Psoas muscle (tissue), 8 donors: Measurements from ENCODE around the gene PUS7. TPM values are rescaled to one million over a fixed set of nuclear protein-coding genes. Genes with fewer than 3 reads are reported as not detected.
"Not testable (repeated sequence)": the region's sequence is repeated elsewhere in the genome, so short reads cannot be mapped to it uniquely, and the experiment has no call there.

Experiments used
- ATAC-seq, 4 donors: fragments of 200-7000 bp; cut with Tn5 transposase; one replicate each; pipeline ENCODE4 v1.9.1; 2020; ENCODE audit warnings: moderate library complexity in 3 of 4, mild to moderate bottlenecking in 2 of 4
- DNase-seq, 2 donors: peaks; one replicate each; pipeline ENCODE4 v3.0.0-alpha.2; 2020
- H3K27ac ChIP-seq: fragments of 200-600 bp; one replicate; pipeline ENCODE4 v1.8.0; 2022
- H3K27me3 ChIP-seq, 3 donors: fragments of 200-600 bp in 1 of 3; one replicate each; pipeline versions ENCODE4 v1.6.1 to v1.8.0; 2013 to 2022; ENCODE audit warnings: low read length in 2 of 3, mild to moderate bottlenecking in 2 of 3, moderate library complexity in 1 of 3; ENCODE audit not compliant: insufficient read depth in 3 of 3
- H3K36me3 ChIP-seq, 2 donors: fragments of 200-600 bp in 1 of 2; one replicate each; pipeline versions ENCODE4 v1.6.1 to v1.8.0; 2013 to 2022; ENCODE audit warnings: low read depth in 1 of 2, mild to moderate bottlenecking in 1 of 2, moderate library complexity in 1 of 2; ENCODE audit not compliant: insufficient read depth in 1 of 2
- H3K4me1 ChIP-seq: fragments of 200-600 bp; one replicate; pipeline ENCODE4 v1.8.0; 2022
- H3K4me3 ChIP-seq: fragments of 200-600 bp; one replicate; pipeline ENCODE4 v1.8.0; 2022; ENCODE audit warnings: mild to moderate bottlenecking
- H3K9me3 ChIP-seq: fragments of 200-600 bp; one replicate; pipeline ENCODE4 v1.8.0; 2022
- CTCF ChIP-seq: fragments of 200-600 bp; IDR thresholded peaks from one replicate; pipeline ENCODE4 v1.8.0; 2022; ENCODE audit warnings: antibody characterized with exemption
- WGBS, 3 donors: extraction: QIAGEN DNeasy Blood & Tissue Kit; methylation state at CpG; one replicate each; pipeline versions ENCODE4 v1.1.6 to v1.1.7; 2013; 5-methylcytosine and 5-hydroxymethylcytosine counted together
- intact Hi-C, 2 donors: fragments of 100-400 bp; cut with DNase I; formaldehyde crosslinking; loops; one replicate each; pipeline versions ENCODE4 v1.11.0 to v1.14.2; 2022
- polyA plus RNA-seq, 3 donors: library from polyadenylated mRNA; stranded (reverse); fragments of 200-250 nt; gene quantifications; one replicate each; pipeline ENCODE4 v1.2.3, GENCODE V29; 2013
- total RNA-seq, 4 donors: library from RNA; stranded (reverse); fragmentation: NEBNext Ultra II Directional in 2 of 4; extraction: Animal tissue kit (Norgen Biotek cat#: 25700) in 2 of 4; gene quantifications; one replicate each; pipeline versions ENCODE4 v1.2.1 to v1.2.4, GENCODE V29; 2021 to 2023
- donor health status: healthy with polysubstance abuse.
- donor health status: DM: no; HTN: no; CAD: no; lungs with moderate emphysema.
- donor health status: Bipolar disorder and iron deficiency.
- donor health status: healthy.
- donor health status: DM: yes; HTN: yes; CAD: no.
- donor health status: DM: no; HTN: no; CAD: no.
- donor health status: DM: no; HTN: no; CAD: no.
- donor health status: DM: yes; HTN: yes; CAD: no.

PUS7 gene
- total and polyA plus RNA-seq, 7 donors: 5.7 to 19.7 (median 11.9) TPM

- H3K9me3 ChIP-seq: no peaks in the 10 kb centered on the region
- no peak overlapping the region for H3K4me3 ChIP-seq
- no peak for TF ChIP-seq CTCF
- no peak for DNase-seq
- no peaks in the 10 kb centered on the region for H3K27me3 ChIP-seq
- no peaks in the 10 kb centered on the region for H3K4me1 ChIP-seq
- WGBS, 3 donors: 58 to 61% (median 60%) methylated on average over 2 of the region's 2 CpGs
- peaks cover 6 to 35% of the 10 kb centered on the region in 2 donors for H3K36me3 ChIP-seq
- no peak overlapping the region for H3K27ac ChIP-seq
- intact Hi-C loops: no loop called here
- ATAC-seq: no peak
Measured at GRCh38 chr7:105454921-105455320, 67.2 kb downstream of the PUS7 start.

GRCh38 chr7:105454095-105454747 is 67.8 kb downstream of the PUS7 start:
- H3K4me1 ChIP-seq: no peaks in the 10 kb centered on the region

DNA sequence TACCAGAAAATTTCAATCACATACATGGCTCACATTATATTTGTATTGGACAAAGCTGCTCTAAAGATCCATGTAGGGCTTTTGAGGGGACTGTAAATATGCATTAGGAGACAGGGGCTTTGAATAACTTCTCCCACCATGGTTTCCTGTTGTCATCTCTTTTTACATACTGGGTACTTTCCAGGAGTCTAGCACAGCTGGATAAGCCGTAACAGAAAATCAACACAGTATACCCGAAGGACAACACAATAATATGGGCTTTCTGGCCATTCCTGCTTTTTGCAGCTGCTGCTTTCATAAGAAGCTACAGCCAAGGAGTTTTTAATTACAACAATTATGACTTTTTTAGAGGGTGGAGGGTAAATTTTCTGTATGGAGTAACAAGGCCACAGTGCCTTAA is 70.0 kb downstream of the PUS7 start:
- WGBS, 3 donors: 28 to 45% (median 39%) methylated on average over 2 of the region's 2 CpGs
- no peak for TF ChIP-seq CTCF
- Histone ChIP-seq H3K27me3 (no peaks in the 10 kb centered on the region), H3K4me3 (no peak overlapping the region), H3K36me3 (peaks cover 0 to 15% of the 10 kb centered on the region in 2 donors), H3K4me1 (no peaks in the 10 kb centered on the region), H3K9me3 (no peaks in the 10 kb centered on the region), H3K27ac (no peak overlapping the region)
- intact Hi-C loops: no loop called here
- no peak for DNase-seq
- ATAC-seq: no peak

More at GRCh38 chr7:105454095-105454747, 67.8 kb downstream of the PUS7 start:
- Histone ChIP-seq H3K27ac (no peak overlapping the region), H3K27me3 (no peaks in the 10 kb centered on the region), H3K4me3 (no peak overlapping the region), H3K36me3 (peaks cover 6 to 30% of the 10 kb centered on the region in 2 donors), H3K9me3 (no peaks in the 10 kb centered on the region)
- ATAC-seq: no peak
- 43 to 47% (median 46%) methylated on average over 3 of the region's 3 CpGs for WGBS, 3 donors
- TF ChIP-seq CTCF: no peak
- intact Hi-C loops: no loop called here
- no peak for DNase-seq

DNA sequence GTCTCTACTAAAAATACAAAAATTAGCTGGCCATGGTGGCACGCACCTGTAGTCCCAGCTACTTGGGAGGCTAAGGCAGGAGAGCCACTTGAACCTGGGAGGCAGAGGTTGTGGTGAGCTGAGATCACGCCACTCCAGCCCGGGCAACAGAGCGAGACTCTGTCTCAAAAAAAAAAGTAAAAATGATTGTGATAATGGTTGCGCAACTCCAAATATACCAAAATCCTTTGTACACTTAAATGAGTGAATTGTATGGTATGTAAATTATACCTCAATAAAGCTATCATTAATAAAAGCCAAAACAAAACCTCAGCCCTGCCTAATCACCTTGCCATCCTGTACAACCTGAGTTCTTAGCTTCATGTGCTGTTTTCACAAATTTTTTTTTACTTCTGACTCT is 71.2 kb downstream of the PUS7 start:
- 85 to 99% (median 96%) methylated on average over 5 of the region's 5 CpGs for WGBS, 3 donors
- H3K27ac ChIP-seq, DNase-seq, H3K9me3 ChIP-seq, ATAC-seq, H3K36me3 ChIP-seq, H3K4me3 ChIP-seq, H3K27me3 ChIP-seq, intact Hi-C loops, H3K4me1 ChIP-seq: not testable (repeated sequence)

DNA sequence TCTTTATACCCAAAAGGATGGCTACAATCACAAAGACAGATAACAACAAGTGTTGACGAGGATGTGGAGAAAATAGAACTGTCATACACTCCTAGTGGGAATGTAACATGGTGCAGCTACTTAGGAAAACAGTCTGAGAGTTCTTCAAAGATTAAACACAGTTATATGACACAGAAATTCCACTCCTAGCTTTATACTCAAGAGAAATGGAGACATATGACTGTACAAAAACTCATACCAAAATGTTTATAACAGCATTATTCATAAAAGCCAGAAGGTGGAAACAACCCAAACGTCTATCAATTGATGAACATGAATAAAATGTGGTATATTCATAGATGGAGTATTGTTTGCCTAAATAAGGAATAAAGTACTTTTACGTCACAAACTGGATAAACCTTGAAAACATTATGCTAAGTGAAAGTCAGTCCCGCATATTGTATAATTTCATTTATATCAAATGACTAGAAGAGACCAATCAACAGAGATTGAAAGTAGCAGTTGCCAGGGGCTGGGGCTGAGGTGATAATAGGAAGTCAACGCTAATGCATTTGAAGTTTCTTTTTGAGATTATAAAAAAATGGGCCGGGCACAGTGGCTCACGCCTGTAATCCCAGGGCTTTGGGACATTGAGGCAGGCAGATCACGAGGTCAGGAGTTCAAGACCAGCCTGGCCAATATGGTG is 71.8 kb downstream of the PUS7 start:
- H3K27ac ChIP-seq: no peak overlapping the region
- ATAC-seq (no peak), DNase-seq (no peak)
- no peaks in the 10 kb centered on the region for H3K27me3 ChIP-seq
- H3K9me3 ChIP-seq: no peaks in the 10 kb centered on the region
- H3K4me1 ChIP-seq: no peaks in the 10 kb centered on the region
- no peak overlapping the region for H3K4me3 ChIP-seq
- intact Hi-C loops: no loop called here
- 90 to 93% (median 90%) methylated on average over 8 of the region's 8 CpGs for WGBS, 3 donors
- H3K36me3 ChIP-seq: peaks cover 0 to 4% of the 10 kb centered on the region in 2 donors
- no peak for TF ChIP-seq CTCF
